NCI-H1105 treated with DMSO at 0.1 percent for 48 hours (cell line): ENCODE data around the gene TOMM6.
A peak's percentile ranks its signal among the peaks of the same experiment; 100 is the strongest.
"Not testable (repeated sequence)": the region's sequence is repeated elsewhere in the genome, so short reads cannot be mapped to it uniquely, and the experiment has no call there.

Experiments used
- DNase-seq: peaks from one replicate; lab custom pipeline; 2025; lab: John Stamatoyannopoulos, UW

TOMM6 gene

GRCh38 chr6:41785689-41786450, 1.6 kb upstream of the TOMM6 start:
- no peak for DNase-seq

DNA sequence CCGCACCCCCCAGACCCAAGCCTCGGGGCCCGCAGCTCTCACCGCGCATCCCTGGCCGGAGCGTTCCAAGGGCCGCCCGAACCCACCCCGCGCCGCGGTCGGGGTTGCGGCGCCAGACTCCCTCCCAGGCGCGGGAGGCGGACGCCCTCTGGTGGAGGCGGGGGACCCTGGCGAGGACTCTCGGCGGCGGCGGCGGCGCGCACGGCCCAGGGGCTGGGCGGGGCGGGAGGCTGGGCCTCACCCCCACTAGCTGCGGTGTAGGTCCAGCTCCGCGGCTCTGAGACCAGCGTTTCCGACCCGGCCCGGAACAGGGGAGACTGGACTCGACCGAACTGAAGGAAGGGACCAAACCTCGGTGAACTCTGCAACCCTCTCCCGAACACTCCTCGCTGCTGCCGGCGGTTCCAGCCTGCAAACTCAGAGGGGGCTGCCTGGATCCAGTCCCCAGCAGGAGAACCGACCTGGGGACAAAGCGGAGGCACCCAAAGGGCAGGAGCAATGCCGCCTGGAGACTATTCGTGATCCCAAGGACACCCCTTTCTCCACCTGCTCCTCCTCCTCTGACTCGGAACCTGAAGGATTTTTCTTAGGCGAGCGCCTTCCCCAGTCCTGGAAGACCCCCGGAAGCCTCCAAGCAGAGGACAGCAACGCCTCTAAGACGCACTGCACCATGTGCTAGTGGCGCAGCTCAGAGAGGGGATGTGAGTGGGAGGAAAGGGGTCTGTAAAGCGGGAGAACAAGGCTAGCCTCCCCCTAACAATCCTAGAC, 859 bp upstream of the TOMM6 start:
- DNase-seq = peak; percentile 63

DNA sequence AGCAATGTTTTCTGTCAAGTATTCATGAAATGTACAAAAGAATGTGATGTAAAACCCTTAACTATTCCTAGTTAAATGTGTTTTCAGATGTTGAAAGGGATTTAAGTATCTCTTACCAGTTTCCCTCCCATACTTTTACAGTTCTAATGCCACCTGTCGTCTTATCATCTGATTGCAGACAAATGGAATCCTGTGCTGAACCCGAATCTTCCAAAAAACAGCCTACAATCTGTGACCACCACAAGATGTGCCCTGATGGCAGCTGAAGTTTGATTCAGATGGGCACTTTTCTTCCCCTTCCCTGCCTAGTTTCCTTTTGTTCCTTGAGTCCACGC, 1.9 kb downstream of the TOMM6 start:
- no peak for DNase-seq

- DNase-seq = no peak
Measured at GRCh38 chr6:41790045-41790444, 2.6 kb downstream of the TOMM6 start.

DNA sequence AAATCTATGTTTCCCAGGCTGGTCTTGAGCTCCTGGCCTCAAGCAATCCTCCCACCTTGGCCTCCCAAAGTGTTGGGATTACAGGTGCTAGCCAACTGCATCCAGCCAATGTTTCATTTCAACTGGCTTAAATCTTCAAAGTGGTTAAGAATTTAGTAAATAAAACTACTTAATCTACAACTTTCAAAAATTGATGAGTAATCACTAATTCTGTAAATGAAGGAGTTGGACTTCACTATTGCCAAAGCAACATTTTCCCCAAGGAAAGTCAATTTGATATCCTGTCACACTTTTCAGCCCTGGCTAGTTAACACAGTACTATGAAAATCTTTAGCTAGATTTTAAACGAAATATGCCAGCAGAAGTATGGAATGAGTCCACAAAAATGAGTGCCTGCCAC, 3.8 kb downstream of the TOMM6 start:
- DNase-seq = no peak

GRCh38 chr6:41791984-41792383, 4.5 kb downstream of the TOMM6 start:
- DNase-seq = no peak

GRCh38 chr6:41796474-41796873, 9.0 kb downstream of the TOMM6 start:
- no peak for DNase-seq

- no peak for DNase-seq
Measured at GRCh38 chr6:41798901-41799558, 11.5 kb downstream of the TOMM6 start.

- DNase-seq = no peak
Measured at GRCh38 chr6:41799559-41799911, 12.0 kb downstream of the TOMM6 start.

DNA sequence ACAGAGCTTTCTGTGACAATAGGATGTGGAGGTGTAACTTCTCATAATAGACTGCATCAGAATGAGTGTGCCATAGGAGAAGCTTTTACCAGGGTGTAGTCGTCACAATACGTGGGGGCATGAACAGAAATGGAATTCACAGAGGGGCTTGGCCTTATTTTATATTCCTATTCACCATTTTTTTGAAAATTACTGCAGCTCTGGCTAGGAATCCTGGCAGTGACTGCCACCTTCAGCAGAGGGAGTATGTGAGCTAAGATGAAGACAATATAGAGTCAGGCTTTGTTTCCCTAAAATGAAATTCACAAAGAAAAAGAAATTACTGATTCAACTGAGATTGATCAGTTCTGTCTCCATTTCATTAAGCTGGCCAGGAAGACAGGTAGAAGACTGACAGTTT, 13.9 kb downstream of the TOMM6 start:
- no peak for DNase-seq

DNA sequence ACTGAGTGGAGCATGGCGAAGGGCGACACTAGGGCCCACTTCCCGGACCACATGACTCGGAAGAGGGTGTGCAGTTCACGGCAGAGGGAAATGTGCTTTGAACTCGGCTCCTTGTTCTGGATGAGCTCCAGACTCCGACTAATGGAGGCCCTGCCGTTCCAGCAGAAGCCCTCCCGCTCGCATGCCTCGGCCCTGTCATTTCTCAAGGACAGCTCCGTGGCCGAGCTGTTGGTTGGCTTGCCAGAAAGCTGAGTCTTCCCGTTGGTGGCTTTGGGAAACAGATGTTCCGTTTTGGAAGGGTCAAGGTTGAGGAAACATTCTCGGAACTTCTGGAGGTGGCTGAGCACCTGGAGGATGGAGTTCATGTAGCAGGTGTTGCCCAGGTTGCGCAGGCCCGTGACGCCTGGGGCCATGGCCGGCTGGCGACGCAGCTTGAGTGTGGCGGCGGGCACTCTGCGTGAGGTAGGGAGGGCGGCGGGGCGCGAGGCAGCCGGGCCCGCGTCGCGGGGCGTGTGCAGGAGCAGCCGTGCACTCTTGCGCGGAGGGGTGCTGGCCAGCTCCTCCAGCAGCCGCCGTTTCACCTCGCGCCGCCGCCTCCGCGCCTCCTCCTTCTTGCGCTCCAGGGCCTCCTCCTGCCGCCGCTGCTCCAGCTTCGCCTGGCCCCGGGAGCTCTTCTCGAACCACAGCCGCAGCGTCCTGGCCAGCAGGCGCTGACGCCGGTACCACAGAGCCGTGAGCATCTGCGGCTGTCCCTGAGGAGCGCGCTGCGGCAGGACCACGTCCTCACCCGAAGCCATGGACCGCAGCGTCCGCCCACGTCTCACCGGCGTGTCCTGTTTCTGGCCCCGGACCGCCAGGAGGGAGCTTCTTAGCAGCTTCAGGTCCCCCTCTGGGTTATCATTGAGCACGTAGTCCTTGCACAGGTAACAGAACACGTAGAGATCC, 18.6 kb downstream of the TOMM6 start:
- no peak for DNase-seq

- DNase-seq = no peak
Measured at GRCh38 chr6:41811095-41811494, 23.6 kb downstream of the TOMM6 start.

DNA sequence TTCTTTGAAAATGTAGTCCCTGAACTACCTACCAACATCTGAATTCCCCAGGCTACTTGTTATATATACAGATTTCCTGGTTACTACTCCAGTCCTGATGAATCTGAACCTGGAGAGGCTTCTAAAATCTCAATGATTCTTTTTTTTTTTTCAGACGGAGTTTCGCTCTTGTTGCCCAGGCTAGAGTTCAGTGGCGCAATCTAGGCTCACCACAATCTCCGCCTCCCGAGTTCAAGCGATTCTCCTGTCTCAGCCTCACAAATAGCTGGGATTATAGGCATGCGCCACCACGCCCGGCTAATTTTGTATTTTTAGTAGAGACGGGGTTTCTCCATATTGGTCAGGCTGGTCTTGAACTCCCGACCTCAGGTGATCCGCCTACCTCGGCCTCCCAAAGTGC, 24.5 kb downstream of the TOMM6 start:
- not testable (repeated sequence) for DNase-seq

DNA sequence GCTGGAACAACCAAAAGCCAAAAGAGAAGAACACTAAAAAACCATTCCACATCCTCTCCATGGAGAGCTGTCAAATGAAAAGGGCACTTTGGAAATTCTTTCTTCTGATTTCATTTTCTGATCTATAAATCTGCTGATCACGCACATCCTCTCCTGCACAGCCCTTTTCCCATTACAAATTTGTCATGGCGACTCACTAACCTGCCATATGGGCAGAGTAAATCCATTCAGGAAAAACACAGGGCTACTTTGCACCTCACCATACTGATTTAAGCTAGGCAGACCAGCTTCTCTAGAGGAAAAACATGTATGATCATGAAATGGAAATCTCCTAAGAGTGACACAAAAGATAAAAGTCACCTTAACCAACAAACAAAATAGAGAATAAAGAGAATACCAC, 26.0 kb downstream of the TOMM6 start:
- DNase-seq = no peak

DNA sequence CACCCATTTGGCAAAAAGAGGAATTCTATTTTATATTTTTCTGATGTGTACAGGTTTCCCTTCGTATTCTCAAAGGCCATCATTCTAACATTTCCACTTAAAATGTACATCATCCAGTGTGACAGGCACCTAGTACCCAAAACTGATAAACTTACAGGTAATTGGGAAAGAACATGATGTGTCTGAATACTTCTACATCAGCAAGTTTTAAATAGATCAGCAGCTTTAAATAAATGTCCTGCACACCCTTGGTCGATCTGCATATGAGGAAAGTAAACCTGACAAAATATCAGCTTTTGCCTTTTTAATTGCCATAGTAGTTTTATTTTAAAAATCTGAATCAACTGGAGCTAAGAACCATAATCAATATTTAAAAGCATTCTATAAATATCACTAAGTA, 26.5 kb downstream of the TOMM6 start:
- no peak for DNase-seq

DNA sequence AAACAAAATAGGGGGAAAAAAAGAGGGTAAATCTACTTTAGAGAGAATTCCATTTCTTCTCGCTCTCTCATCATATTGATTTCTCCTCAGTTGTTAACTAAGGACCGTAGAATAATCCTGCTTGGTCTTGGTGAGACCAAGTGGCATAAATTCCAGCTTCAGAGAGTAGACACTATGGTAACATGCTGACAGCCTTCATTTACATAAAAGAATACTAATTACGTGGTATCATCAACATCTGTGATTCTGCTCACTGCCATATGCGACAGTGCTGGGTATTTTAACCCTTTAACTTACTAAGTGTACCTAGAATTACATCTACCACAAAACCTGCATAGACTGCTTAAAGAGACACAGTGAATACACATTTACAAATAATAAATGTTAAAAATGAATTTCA, 27.1 kb downstream of the TOMM6 start:
- no peak for DNase-seq

DNA sequence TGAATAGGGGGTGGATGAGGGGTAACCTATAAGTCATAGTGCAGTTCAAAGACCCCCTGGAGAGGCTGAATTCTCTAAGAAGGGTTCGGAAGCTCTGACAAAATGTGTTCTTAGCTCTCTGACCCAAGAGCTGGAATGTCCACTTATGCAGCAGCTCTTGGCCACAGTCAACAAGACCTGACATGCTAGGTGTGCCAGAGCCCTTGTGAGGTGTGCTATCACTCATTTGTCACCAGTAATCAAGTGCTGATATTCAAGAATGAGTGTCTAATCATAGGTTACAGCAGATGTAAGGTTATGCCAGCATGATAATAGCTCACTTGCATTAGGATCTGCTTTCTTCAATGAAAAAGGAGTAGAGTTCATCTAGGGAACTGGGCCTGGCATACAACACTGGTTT, 28.1 kb downstream of the TOMM6 start:
- DNase-seq = no peak

DNA sequence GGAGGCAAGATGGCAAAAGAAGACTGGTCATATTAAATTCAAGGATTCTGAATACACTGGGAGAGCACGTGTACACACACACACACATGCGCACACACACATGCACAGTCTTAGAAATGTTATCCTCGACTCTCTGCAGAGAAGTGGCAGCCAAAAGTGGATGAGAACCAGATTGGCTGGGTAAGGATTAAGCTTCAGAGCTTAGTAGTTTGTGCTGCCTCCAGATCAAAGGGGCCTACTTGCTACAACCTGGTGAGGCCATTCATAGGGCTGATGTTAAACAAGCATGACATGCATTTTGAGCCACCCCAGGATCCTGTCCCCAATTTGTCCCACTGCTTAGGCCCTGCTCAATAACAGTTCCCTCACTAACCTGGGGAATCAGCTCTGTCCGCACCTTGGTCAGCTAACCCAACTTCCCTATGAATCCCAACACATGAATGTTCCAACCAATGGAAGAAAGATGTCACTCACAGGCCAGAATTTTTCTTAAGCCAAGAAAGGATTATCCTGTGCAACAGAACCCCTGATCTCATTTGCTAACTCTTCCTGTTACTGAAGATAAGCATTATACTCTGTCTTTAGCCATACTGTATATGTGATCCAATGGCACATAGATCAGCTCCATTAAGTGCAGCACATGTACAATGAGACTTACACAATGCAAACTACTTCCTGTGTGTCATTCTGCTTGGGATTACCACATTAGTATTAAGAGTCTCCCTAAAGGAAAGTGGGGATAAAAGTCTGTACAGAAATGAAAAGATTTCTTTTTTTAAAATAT, 31.0 kb downstream of the TOMM6 start:
- DNase-seq = no peak

- no peak for DNase-seq
Measured at GRCh38 chr6:41821266-41821665, 33.8 kb downstream of the TOMM6 start.

DNA sequence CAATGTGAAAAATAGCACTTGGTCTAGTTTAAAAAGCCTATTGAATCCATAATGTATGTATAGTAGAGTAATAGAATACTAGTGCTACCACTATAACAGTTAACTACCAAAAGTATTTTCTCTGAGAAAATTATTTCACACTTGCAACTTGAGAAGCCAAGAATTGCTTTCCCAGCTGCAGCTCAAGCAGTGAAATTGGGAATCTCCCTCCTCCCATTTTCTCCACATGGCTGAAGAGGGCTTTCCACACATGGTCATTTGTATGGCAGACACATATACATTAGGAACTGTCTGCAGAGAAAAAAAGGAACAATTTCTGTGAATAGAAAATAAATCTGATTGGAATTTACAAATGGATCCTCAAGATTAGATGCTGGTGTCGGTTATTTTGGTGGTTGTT, 34.5 kb downstream of the TOMM6 start:
- DNase-seq = no peak

- no peak for DNase-seq
Measured at GRCh38 chr6:41823178-41823577, 35.7 kb downstream of the TOMM6 start.
